Esophagus squamous epithelium (tissue), 5 donors: ENCODE results near the gene R3HDML. TPM values are rescaled to one million over a fixed set of nuclear protein-coding genes. Genes with fewer than 3 reads are reported as not detected.

Source experiments
- DNase-seq: peaks from one replicate; lab custom pipeline; 2025; lab: John Stamatoyannopoulos, UW
- H3K27ac ChIP-seq, 4 donors: fragments of 200-600 bp; sonication (generic); one replicate each; pipeline ENCODE4 v1.5.1; 2016 to 2019; ENCODE audit warnings: mild to moderate bottlenecking in 1 of 4
- H3K27me3 ChIP-seq, 4 donors: fragments of 200-600 bp; sonication (generic); 1 replicate in 3 of 4; 2 replicates in 1 of 4; pipeline versions ENCODE4 v1.5.1 to v1.6.0; 2017 to 2021; ENCODE audit warnings: antibody characterized with exemption in 1 of 4
- H3K36me3 ChIP-seq, 3 donors: fragments of 200-600 bp; sonication (generic); one replicate each; pipeline ENCODE4 v1.5.1; 2016 to 2019
- H3K4me1 ChIP-seq, 3 donors: fragments of 200-600 bp; sonication (generic); one replicate each; pipeline ENCODE4 v1.5.1; 2017 to 2019
- H3K4me3 ChIP-seq, 4 donors: fragments of 200-600 bp; sonication (generic); 1 replicate in 3 of 4; 2 replicates in 1 of 4; pipeline ENCODE4 v1.5.1; 2016 to 2019; ENCODE audit warnings: mild to moderate bottlenecking in 2 of 4, moderate library complexity in 1 of 4
- H3K9me3 ChIP-seq, 3 donors: fragments of 200-600 bp; sonication (generic); one replicate each; pipeline ENCODE4 v1.5.1; 2016 to 2019
- POLR2A ChIP-seq, 4 donors: fragments of 450-650 bp; IDR thresholded peaks; one replicate each; pipeline ENCODE4 v1.6.1; 2017; ENCODE audit warnings: antibody characterized with exemption in 4 of 4, mild to moderate bottlenecking in 4 of 4, moderate library complexity in 3 of 4
- WGBS, 2 donors: methylation state at CpG; one replicate each; pipeline ENCODE4 v1.1.5; 2018; 5-methylcytosine and 5-hydroxymethylcytosine counted together
- intact Hi-C: fragments of 100-400 bp; cut with DNase I; formaldehyde crosslinking; loops from one replicate; pipeline ENCODE4 v1.15.0; 2022
- total RNA-seq, 4 donors: library from RNA; depleted of rRNA; stranded (reverse); fragments of >200 nt; gene quantifications; one replicate each; pipeline ENCODE4 v1.1.0, GENCODE V29; 2016
- TF ChIP-seq, protein P1 (sequence below), 6 experiments: fragments of 450-650 bp in 4 of 6; fragments of 200-600 bp in 2 of 6; sonication (generic) in 2 of 6; IDR thresholded peaks; one replicate each; pipeline ENCODE4 v1.5.1; 2016 to 2019; ENCODE audit warnings: antibody characterized with exemption in 6 of 6, mild to moderate bottlenecking in 4 of 6, moderate library complexity in 4 of 6
- donor health status: DM: yes; HTN: yes; CAD: no.

The R3HDML gene
- total RNA-seq, 4 donors from 2014 or later = not detected

DNA sequence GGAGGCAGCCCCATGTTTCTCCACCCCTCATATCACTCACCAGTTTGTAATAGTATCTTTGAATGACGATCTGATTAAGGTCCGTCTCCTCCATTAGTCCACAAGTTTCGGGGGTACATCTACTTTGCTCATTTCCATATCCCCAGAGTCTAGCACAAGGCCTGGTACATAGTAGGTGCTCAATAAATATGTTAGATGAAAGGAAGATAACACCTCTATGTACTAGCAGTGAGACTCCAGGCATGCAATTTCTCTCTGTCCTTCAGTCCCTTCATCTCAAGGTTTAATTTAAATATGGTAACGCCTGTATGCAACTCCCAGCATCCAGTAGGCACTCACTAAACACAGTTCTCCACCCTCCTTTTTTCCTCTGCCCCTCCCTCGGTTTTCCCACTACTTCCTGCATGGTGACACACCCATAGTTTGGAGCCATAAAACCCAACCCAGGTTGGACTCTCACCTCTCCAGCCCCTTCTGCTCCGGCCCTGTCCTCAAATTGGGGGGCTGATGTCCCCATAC is 18.2 kb downstream of the R3HDML start:
- intact Hi-C loops = no loop called here
- Histone ChIP-seq H3K27me3 (peaks cover 0 to 60% (median 0%) of the 10 kb centered on the region in 4 donors), H3K4me3 (no peak overlapping the region), H3K9me3 (no peaks in the 10 kb centered on the region), H3K27ac (no peak overlapping the region), H3K4me1 (peaks cover 0 to 9% (median 0%) of the 10 kb centered on the region in 3 donors), H3K36me3 (no peaks in the 10 kb centered on the region)
- 64 to 70% methylated on average over 6 of the region's 6 CpGs for WGBS, 2 donors
- TF ChIP-seq, protein P1, sequence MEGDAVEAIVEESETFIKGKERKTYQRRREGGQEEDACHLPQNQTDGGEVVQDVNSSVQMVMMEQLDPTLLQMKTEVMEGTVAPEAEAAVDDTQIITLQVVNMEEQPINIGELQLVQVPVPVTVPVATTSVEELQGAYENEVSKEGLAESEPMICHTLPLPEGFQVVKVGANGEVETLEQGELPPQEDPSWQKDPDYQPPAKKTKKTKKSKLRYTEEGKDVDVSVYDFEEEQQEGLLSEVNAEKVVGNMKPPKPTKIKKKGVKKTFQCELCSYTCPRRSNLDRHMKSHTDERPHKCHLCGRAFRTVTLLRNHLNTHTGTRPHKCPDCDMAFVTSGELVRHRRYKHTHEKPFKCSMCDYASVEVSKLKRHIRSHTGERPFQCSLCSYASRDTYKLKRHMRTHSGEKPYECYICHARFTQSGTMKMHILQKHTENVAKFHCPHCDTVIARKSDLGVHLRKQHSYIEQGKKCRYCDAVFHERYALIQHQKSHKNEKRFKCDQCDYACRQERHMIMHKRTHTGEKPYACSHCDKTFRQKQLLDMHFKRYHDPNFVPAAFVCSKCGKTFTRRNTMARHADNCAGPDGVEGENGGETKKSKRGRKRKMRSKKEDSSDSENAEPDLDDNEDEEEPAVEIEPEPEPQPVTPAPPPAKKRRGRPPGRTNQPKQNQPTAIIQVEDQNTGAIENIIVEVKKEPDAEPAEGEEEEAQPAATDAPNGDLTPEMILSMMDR (IDR thresholded peaks at IDR 0.05) = no peak
- no peak for TF ChIP-seq POLR2A (IDR thresholded peaks at IDR 0.05)
- DNase-seq = no peak

DNA sequence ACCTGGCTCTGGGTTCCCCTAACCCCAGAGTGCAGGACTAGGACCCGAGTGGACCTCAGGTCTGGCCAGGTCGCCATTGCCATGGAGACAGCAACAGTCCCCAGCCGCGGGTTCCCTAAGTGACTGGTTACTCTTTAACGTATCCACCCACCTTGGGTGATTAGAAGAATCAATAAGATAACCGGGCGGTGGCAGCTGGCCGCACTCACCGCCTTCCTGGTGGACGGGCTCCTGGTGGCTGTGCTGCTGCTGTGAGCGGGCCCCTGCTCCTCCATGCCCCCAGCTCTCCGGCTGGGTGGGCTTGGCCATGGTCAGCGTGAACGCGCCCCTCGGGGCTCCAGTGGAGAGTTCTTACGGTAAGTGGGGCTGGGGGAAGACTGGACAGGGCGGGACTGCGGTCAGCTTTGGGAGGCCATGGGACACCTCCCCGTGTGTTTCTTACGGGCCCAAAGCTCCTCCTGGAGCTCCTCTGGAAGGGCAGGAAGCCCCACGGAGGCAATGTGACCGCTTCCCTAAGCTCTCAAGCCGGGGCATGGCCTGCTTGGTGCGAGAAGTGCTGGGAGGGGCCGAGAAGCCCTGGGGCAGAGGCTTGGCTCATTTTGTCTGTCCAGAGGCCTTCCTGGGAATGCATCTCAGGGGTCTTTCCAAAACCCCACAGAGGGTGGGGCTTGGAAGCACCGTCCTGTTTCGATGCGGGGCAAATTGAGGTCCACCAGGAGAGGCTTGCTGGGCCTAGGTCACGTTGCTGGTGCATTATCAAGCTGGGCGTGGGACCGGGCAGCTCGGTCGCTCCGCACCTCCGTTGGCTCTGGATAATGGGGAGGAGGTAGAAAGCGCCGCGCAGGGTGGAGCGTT is 18.9 kb downstream of the R3HDML start, which contains the start of gene HNF4A:
TSS of gene HNF4A (plus strand) at position 202 of the 855 bp plus-strand sequence. CDS start at position 308, 106 bp downstream.
- Histone ChIP-seq H3K9me3 (no peaks in the 10 kb centered on the region), H3K36me3 (no peaks in the 10 kb centered on the region), H3K27ac (no peak within 1 kb of the TSS), H3K27me3 (peaks cover 0 to 56% (median 0%) of the 10 kb centered on the region in 4 donors), H3K4me3 (no peak within 1 kb of the TSS), H3K4me1 (peaks cover 0 to 9% (median 0%) of the 10 kb centered on the region in 3 donors)
- intact Hi-C loops = no loop called here
- TF ChIP-seq POLR2A (IDR thresholded peaks at IDR 0.05) = no peak
- TF ChIP-seq, protein P1 (IDR thresholded peaks at IDR 0.05) = no peak
- WGBS, 2 donors = 48 to 75% methylated on average over 19 to 26 of the region's 40 CpGs
- no peak for DNase-seq

DNA sequence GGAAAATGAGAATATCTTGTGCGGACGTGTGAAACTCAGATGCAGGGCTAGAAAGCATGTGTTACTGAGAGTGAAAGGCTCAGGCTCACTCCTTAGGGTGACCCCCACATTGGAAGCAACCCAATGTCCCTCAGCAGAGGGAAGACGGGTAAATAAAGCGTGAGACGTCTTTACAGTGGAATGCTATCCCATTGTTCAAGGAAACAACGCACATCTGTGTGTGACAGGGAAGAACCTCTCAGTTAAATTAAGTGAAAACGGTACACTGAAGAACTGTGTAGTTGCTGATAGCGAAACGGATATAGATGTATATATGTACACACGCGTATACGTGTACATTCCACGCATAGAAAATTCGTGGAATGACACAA is 19.5 kb downstream of the R3HDML start:
- Histone ChIP-seq H3K36me3 (no peaks in the 10 kb centered on the region), H3K4me3 (no peak overlapping the region), H3K9me3 (no peaks in the 10 kb centered on the region), H3K4me1 (peaks cover 0 to 9% (median 0%) of the 10 kb centered on the region in 3 donors), H3K27ac (no peak overlapping the region), H3K27me3 (peaks cover 0 to 56% (median 0%) of the 10 kb centered on the region in 4 donors)
- intact Hi-C loops = no loop called here
- TF ChIP-seq, protein P1 (IDR thresholded peaks at IDR 0.05) = no peak
- TF ChIP-seq POLR2A (IDR thresholded peaks at IDR 0.05) = no peak
- no peak for DNase-seq
- WGBS, 2 donors = 63 to 74% methylated on average over 14 of the region's 14 CpGs

DNA sequence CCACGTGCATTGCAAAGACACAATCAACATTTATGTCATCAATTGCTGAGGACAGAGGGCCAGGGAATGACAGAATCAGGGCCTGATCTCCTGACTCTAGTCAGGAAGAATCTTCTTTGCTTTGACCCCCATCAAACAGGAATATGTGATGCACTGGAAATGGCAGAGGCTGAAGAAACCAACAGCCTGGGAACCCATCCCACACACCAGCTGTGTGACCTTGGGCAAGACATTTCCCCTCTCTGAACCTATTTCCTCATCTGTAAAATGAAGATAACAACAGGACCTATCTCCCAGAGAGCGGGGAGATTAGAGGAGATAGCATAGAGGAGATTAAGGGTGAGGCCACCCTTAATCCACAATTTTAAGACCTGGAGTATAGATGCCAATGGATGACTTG is 20.2 kb downstream of the R3HDML start:
- Histone ChIP-seq H3K27me3 (peaks cover 0 to 56% (median 0%) of the 10 kb centered on the region in 4 donors), H3K9me3 (no peaks in the 10 kb centered on the region), H3K4me1 (peaks cover 0 to 9% (median 0%) of the 10 kb centered on the region in 3 donors), H3K4me3 (no peak overlapping the region), H3K36me3 (no peaks in the 10 kb centered on the region), H3K27ac (no peak overlapping the region)
- DNase-seq = no peak
- 54 to 71% methylated on average over 2 of the region's 2 CpGs for WGBS, 2 donors
- intact Hi-C loops = no loop called here
- TF ChIP-seq, protein P1 (IDR thresholded peaks at IDR 0.05) = no peak
- TF ChIP-seq POLR2A (IDR thresholded peaks at IDR 0.05) = no peak

DNA sequence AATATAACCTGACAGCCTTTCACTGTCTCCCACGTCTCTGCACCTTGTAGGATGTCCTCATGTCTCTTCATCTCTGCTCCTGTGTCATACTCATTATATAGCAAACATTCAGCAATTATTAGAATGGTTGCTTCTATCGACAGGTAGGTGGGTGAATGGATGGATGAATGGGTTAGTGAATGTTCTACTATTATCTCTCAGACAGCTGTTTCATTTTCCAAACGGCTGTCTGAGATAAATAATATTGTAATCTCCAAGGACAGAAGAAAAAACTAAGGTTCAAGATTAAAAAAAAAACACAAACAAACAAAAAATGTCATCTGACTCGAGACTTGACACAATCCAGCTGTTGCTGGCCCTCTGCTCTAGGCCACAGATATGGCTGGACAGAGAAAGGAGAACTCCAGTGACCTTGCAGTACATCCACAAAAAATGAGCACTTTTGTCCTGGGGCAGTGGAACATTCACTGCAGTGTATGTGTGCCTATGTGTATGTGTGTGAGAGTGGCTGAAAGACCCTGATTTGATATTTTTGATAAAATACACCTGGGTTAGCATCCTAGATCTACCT is 20.8 kb downstream of the R3HDML start:
- H3K36me3 ChIP-seq = no peaks in the 10 kb centered on the region
- H3K4me3 ChIP-seq = no peak overlapping the region
- WGBS, 2 donors = 26 to 44% methylated on average over 4 of the region's 4 CpGs
- H3K9me3 ChIP-seq = no peaks in the 10 kb centered on the region
- peaks cover 0 to 56% (median 0%) of the 10 kb centered on the region in 4 donors for H3K27me3 ChIP-seq
- no peak for DNase-seq
- peaks cover 0 to 9% (median 0%) of the 10 kb centered on the region in 3 donors for H3K4me1 ChIP-seq
- intact Hi-C loops = no loop called here
- no peak for TF ChIP-seq POLR2A (IDR thresholded peaks at IDR 0.05)
- TF ChIP-seq, protein P1 (IDR thresholded peaks at IDR 0.05) = no peak
- no peak overlapping the region for H3K27ac ChIP-seq
